Uterus (tissue), 2 donors: ENCODE data around the gene JAZF1.

Experiments
- CTCF ChIP-seq, 4 experiments: fragments of 200-600 bp in 2 of 4; fragments of 450-650 bp in 2 of 4; sonication (generic) in 2 of 4; IDR thresholded peaks; one replicate each; pipeline ENCODE4 v1.5.1; 2016 to 2019; ENCODE audit warnings: antibody characterized with exemption in 4 of 4, mild to moderate bottlenecking in 2 of 4, moderate library complexity in 1 of 4
- POLR2A ChIP-seq, 2 donors: fragments of 450-650 bp; IDR thresholded peaks; one replicate each; pipeline ENCODE4 v1.6.1; 2016; ENCODE audit warnings: antibody characterized with exemption in 2 of 2, mild to moderate bottlenecking in 1 of 2, moderate library complexity in 1 of 2

DNA sequence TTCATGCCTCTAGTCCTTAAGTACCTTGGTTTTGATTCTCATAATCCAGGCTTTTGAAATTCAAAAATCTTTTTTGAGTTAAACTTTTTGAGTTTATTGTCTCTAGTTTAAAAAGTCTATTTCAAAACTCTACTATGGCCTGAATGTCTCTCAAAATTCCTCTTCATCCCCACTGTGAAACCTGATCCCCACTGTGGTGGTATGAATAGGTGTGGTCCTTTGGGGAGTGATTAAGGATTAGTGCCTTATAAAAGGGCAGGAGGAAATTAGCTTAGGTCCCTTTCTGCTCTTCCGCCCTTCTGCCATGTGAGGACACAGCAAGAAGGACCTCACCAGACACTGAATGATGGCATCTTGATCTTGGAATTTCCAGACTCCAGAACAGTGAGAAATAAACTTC, 44.1 kb upstream of the JAZF1 start:
- no peak for TF ChIP-seq CTCF (IDR thresholded peaks at IDR 0.05)
- no peak for TF ChIP-seq POLR2A (IDR thresholded peaks at IDR 0.05)
